ENCODE measurements around the gene GEMIN4. TPM values are rescaled to one million over a fixed set of nuclear protein-coding genes. Genes with fewer than 3 reads are reported as not detected.

The GEMIN4 gene
- total RNA-seq, 1 donor from 2014 or later = 12.6 TPM

GRCh38 chr17:726271-726919, 25.7 kb downstream of the GEMIN4 start:
- H3K9me3 Mint-ChIP-seq (ENCODE audit: low read depth) = no peaks in the 10 kb centered on the region
- H3K4me1 Mint-ChIP-seq (ENCODE audit: low read depth) = peaks cover 10% of the 10 kb centered on the region
- DNase-seq (ENCODE audit: low spot score) = no peak
- TF ChIP-seq, protein P1, sequence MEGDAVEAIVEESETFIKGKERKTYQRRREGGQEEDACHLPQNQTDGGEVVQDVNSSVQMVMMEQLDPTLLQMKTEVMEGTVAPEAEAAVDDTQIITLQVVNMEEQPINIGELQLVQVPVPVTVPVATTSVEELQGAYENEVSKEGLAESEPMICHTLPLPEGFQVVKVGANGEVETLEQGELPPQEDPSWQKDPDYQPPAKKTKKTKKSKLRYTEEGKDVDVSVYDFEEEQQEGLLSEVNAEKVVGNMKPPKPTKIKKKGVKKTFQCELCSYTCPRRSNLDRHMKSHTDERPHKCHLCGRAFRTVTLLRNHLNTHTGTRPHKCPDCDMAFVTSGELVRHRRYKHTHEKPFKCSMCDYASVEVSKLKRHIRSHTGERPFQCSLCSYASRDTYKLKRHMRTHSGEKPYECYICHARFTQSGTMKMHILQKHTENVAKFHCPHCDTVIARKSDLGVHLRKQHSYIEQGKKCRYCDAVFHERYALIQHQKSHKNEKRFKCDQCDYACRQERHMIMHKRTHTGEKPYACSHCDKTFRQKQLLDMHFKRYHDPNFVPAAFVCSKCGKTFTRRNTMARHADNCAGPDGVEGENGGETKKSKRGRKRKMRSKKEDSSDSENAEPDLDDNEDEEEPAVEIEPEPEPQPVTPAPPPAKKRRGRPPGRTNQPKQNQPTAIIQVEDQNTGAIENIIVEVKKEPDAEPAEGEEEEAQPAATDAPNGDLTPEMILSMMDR (IDR thresholded peaks at IDR 0.05) = no peak
- H3K27me3 Mint-ChIP-seq (ENCODE audit: low read depth) = no peaks in the 10 kb centered on the region
- no peak overlapping the region for H3K4me3 Mint-ChIP-seq (ENCODE audit: unreplicated experiment)
- H3K36me3 Mint-ChIP-seq (ENCODE audit: low read depth) = no peaks in the 10 kb centered on the region
- no peak overlapping the region for H3K27ac Mint-ChIP-seq (ENCODE audit: unreplicated experiment)

GRCh38 chr17:725746-726145, 26.3 kb downstream of the GEMIN4 start:
- H3K4me3 Mint-ChIP-seq (ENCODE audit: unreplicated experiment) = no peak overlapping the region
- no peaks in the 10 kb centered on the region for H3K27me3 Mint-ChIP-seq (ENCODE audit: low read depth)
- peaks cover 3% of the 10 kb centered on the region for H3K4me1 Mint-ChIP-seq (ENCODE audit: low read depth)
- TF ChIP-seq, protein P1 (IDR thresholded peaks at IDR 0.05) = no peak
- H3K27ac Mint-ChIP-seq (ENCODE audit: unreplicated experiment) = no peak overlapping the region
- H3K9me3 Mint-ChIP-seq (ENCODE audit: low read depth) = no peaks in the 10 kb centered on the region
- DNase-seq (ENCODE audit: low spot score) = no peak
- no peaks in the 10 kb centered on the region for H3K36me3 Mint-ChIP-seq (ENCODE audit: low read depth)

- TF ChIP-seq, protein P1 (IDR thresholded peaks at IDR 0.05) = no peak
- DNase-seq (ENCODE audit: low spot score) = no peak
- Mint-ChIP-seq H3K27ac (ENCODE audit: unreplicated experiment) (no peak overlapping the region), H3K4me3 (ENCODE audit: unreplicated experiment) (no peak overlapping the region), H3K9me3 (ENCODE audit: low read depth) (no peaks in the 10 kb centered on the region), H3K36me3 (ENCODE audit: low read depth) (no peaks in the 10 kb centered on the region), H3K4me1 (ENCODE audit: low read depth) (no peaks in the 10 kb centered on the region), H3K27me3 (ENCODE audit: low read depth) (no peaks in the 10 kb centered on the region)
Observed at GRCh38 chr17:725084-725483, 27.0 kb downstream of the GEMIN4 start.

GRCh38 chr17:721540-721937, 30.5 kb downstream of the GEMIN4 start:
- no peak for DNase-seq (ENCODE audit: low spot score)
- no peaks in the 10 kb centered on the region for H3K27me3 Mint-ChIP-seq (ENCODE audit: low read depth)
- H3K4me1 Mint-ChIP-seq (ENCODE audit: low read depth) = peaks cover 3% of the 10 kb centered on the region
- no peaks in the 10 kb centered on the region for H3K9me3 Mint-ChIP-seq (ENCODE audit: low read depth)
- H3K36me3 Mint-ChIP-seq (ENCODE audit: low read depth) = no peaks in the 10 kb centered on the region
- TF ChIP-seq, protein P1 (IDR thresholded peaks at IDR 0.05) = no peak
- no peak overlapping the region for H3K4me3 Mint-ChIP-seq (ENCODE audit: unreplicated experiment)
- H3K27ac Mint-ChIP-seq (ENCODE audit: unreplicated experiment) = no peak overlapping the region

- TF ChIP-seq, protein P1 (IDR thresholded peaks at IDR 0.05) = no peak
- H3K36me3 Mint-ChIP-seq (ENCODE audit: low read depth) = no peaks in the 10 kb centered on the region
- no peak overlapping the region for H3K4me3 Mint-ChIP-seq (ENCODE audit: unreplicated experiment)
- no peaks in the 10 kb centered on the region for H3K9me3 Mint-ChIP-seq (ENCODE audit: low read depth)
- H3K27ac Mint-ChIP-seq (ENCODE audit: unreplicated experiment) = no peak overlapping the region
- peaks cover 3% of the 10 kb centered on the region for H3K4me1 Mint-ChIP-seq (ENCODE audit: low read depth)
- no peak for DNase-seq (ENCODE audit: low spot score)
- H3K27me3 Mint-ChIP-seq (ENCODE audit: low read depth) = no peaks in the 10 kb centered on the region
Observed at GRCh38 chr17:720706-721539, 31.1 kb downstream of the GEMIN4 start.
